MM.1S (cell line): ENCODE data around the gene MYCL.

Source experiments
- DNase-seq: peaks from one replicate; pipeline ENCODE4 v3.0.0-alpha.2; 2015
- H2AFZ ChIP-seq: fragments of 300-600 bp; sonication (generic); 2 replicates; pipeline ENCODE4 v1.6.0; 2016; ENCODE audit warnings: antibody characterized with exemption, low read length
- H3F3A ChIP-seq: fragments of 300-600 bp; sonication (generic); 2 replicates; pipeline ENCODE4 v1.6.1; 2016; ENCODE audit warnings: mild to moderate bottlenecking, antibody characterized with exemption, low read length, moderate library complexity, mixed read lengths; ENCODE audit not compliant: insufficient read depth
- H3K27ac ChIP-seq: fragments of 300-600 bp; sonication (generic); 2 replicates; pipeline ENCODE4 v1.5.1; 2016; ENCODE audit warnings: mild to moderate bottlenecking, low read length
- H3K27me3 ChIP-seq: fragments of 300-600 bp; sonication (generic); replicated peaks from 2 replicates; pipeline ENCODE4 v1.6.0; 2016; ENCODE audit warnings: low read length; ENCODE audit not compliant: insufficient read depth
- H3K36me3 ChIP-seq: fragments of 300-600 bp; sonication (generic); replicated peaks from 2 replicates; pipeline ENCODE4 v1.6.1; 2016; ENCODE audit warnings: mild to moderate bottlenecking, low read length, mixed read lengths; ENCODE audit not compliant: insufficient read depth
- H3K4me1 ChIP-seq: fragments of 300-600 bp; sonication (generic); 2 replicates; pipeline ENCODE4 v1.6.1; 2016; ENCODE audit warnings: low read length, mixed read lengths
- H3K4me2 ChIP-seq: fragments of 300-600 bp; sonication (generic); 2 replicates; pipeline ENCODE4 v1.6.0; 2016; ENCODE audit warnings: low read depth, low read length
- H3K4me3 ChIP-seq: fragments of 300-600 bp; sonication (generic); 2 replicates; pipeline ENCODE4 v1.5.1; 2016; ENCODE audit warnings: low read length, mixed read lengths
- H3K79me2 ChIP-seq: fragments of 300-600 bp; sonication (generic); 2 replicates; pipeline ENCODE4 v1.6.1; 2016; ENCODE audit warnings: mixed run types, low read length, mixed read lengths
- H3K9ac ChIP-seq: fragments of 300-600 bp; sonication (generic); 2 replicates; pipeline ENCODE4 v1.6.1; 2016; ENCODE audit warnings: low read length, mixed read lengths
- H3K9me2 ChIP-seq: fragments of 300-600 bp; sonication (generic); replicated peaks from 2 replicates; pipeline ENCODE4 v1.6.1; 2016; ENCODE audit warnings: mild to moderate bottlenecking, low read length, mixed read lengths; ENCODE audit not compliant: insufficient read depth
- H3K9me3 ChIP-seq: fragments of 300-600 bp; sonication (generic); replicated peaks from 2 replicates; pipeline ENCODE4 v1.6.1; 2016; ENCODE audit warnings: mild to moderate bottlenecking, low read length, mixed read lengths; ENCODE audit not compliant: insufficient read depth
- H4K20me1 ChIP-seq: fragments of 300-600 bp; sonication (generic); 2 replicates; pipeline ENCODE4 v1.6.1; 2016; ENCODE audit warnings: mild to moderate bottlenecking, low read length, moderate library complexity, mixed read lengths; ENCODE audit not compliant: insufficient read depth
- EZH2 ChIP-seq: fragments of 300-600 bp; sonication (generic); optimal IDR thresholded peaks from 2 replicates; pipeline ENCODE3; 2017; ENCODE audit warnings: low read depth, mild to moderate bottlenecking, antibody characterized with exemption, low read length, mixed read lengths
- EZH2phosphoT487 ChIP-seq: fragments of 300-600 bp; sonication (generic); IDR thresholded peaks from 2 replicates; pipeline ENCODE4 v1.6.1; 2018; ENCODE audit warnings: antibody characterized with exemption, low read length
- TF ChIP-seq, protein P1 (sequence below): fragments of 300-600 bp; sonication (generic); IDR thresholded peaks from 2 replicates; pipeline ENCODE4 v1.5.1; 2016; ENCODE audit warnings: antibody characterized with exemption, low read length, mixed read lengths

MYCL gene

DNA sequence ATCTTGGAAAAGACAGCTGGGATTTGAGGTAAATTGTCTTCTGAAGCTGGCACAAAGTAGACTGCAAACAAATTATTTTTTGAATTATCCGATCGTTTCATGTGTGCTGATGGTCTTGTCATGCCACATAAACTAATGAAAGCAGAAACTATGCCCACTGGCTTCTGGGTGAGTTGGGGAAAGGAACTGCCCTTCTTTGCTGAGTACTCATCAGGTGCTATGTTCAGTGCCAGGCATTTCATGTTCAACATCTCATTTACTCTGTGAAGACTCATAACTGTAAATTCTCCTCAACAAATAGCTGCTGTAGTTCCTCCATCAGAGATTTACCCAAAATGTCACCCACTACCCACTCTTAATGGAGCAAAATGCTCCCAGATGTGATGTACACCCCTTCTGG, 19.6 kb downstream of the MYCL start:
- H3K36me3 ChIP-seq: no peaks in the 10 kb centered on the region
- no peaks in the 10 kb centered on the region for H4K20me1 ChIP-seq
- no peak for DNase-seq
- peaks cover 61% of the 10 kb centered on the region for H3K79me2 ChIP-seq
- H3K9me3 ChIP-seq: no peaks in the 10 kb centered on the region
- H3K9ac ChIP-seq: peak overlapping the region; percentile 75; the same call in 1 of the 2 replicates
- no peak overlapping the region for H3K27ac ChIP-seq
- TF ChIP-seq EZH2phosphoT487: no peak
- TF ChIP-seq, protein P1, sequence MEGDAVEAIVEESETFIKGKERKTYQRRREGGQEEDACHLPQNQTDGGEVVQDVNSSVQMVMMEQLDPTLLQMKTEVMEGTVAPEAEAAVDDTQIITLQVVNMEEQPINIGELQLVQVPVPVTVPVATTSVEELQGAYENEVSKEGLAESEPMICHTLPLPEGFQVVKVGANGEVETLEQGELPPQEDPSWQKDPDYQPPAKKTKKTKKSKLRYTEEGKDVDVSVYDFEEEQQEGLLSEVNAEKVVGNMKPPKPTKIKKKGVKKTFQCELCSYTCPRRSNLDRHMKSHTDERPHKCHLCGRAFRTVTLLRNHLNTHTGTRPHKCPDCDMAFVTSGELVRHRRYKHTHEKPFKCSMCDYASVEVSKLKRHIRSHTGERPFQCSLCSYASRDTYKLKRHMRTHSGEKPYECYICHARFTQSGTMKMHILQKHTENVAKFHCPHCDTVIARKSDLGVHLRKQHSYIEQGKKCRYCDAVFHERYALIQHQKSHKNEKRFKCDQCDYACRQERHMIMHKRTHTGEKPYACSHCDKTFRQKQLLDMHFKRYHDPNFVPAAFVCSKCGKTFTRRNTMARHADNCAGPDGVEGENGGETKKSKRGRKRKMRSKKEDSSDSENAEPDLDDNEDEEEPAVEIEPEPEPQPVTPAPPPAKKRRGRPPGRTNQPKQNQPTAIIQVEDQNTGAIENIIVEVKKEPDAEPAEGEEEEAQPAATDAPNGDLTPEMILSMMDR: no peak
- TF ChIP-seq EZH2: no peak
- peak overlapping the region; percentile 97 for H3K4me3 ChIP-seq
- H3K9me2 ChIP-seq: no peaks in the 10 kb centered on the region
- no peaks in the 10 kb centered on the region for H3F3A ChIP-seq
- H3K4me2 ChIP-seq: peak overlapping the region; percentile 67
- no peaks in the 10 kb centered on the region for H3K27me3 ChIP-seq
- H3K4me1 ChIP-seq: peaks cover 13% of the 10 kb centered on the region
- H2AFZ ChIP-seq: no peak overlapping the region

DNA sequence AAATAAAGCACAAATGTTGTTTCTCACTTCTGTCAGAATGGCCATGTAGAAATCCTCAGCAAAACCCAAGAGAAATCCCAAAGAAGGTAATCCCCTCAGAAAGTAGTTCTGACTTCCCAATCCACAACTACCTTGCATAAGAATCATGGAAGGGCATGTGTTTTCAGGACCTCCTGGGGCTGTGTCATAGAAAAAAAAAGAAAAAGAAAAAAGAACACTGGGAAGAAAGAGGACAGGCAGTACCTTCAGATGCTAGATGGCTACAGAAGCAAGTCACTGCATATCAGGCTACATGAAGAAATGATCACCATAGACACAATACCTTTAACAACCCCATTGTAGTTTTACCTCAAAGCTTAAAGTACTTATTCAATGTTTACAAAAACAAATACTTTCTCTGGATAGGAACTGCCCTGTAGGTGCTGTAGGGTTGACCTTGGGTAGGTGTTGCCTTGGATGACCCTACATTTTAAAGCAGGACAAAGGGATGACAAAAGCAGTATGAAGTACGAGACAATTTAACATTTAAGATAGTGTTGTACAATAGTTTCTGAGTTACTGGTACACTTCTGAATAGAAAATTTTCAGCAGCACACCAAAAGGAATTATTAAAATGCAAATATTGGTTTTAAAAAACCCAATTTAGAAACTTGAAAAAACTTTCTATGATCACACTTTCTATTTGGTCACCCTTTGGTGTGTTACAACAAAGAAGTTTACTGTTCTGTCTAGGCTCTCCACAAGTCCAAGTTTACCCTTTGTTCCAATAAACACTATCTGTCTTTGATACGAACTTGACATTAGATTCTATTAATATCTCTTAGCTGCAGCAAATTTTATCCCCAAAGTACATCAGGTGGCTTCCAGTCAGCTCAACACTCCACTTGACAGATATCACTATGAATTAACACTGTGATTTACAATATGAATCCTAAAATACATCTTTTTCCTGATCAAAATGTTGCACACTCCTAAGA, 23.4 kb downstream of the MYCL start:
- H4K20me1 ChIP-seq: no peaks in the 10 kb centered on the region
- no peak overlapping the region for H3K9ac ChIP-seq
- no peaks in the 10 kb centered on the region for H3F3A ChIP-seq
- H3K79me2 ChIP-seq: peaks cover 99% of the 10 kb centered on the region
- TF ChIP-seq EZH2 (no peak), EZH2phosphoT487 (no peak)
- TF ChIP-seq, protein P1: no peak
- peaks cover 14% of the 10 kb centered on the region for H3K4me1 ChIP-seq
- H3K9me3 ChIP-seq: no peaks in the 10 kb centered on the region
- H2AFZ ChIP-seq: no peak overlapping the region
- H3K27ac ChIP-seq: no peak overlapping the region
- H3K36me3 ChIP-seq: no peaks in the 10 kb centered on the region
- DNase-seq: no peak
- no peaks in the 10 kb centered on the region for H3K27me3 ChIP-seq
- no peak overlapping the region for H3K4me3 ChIP-seq
- no peaks in the 10 kb centered on the region for H3K9me2 ChIP-seq
- H3K4me2 ChIP-seq: no peak overlapping the region

DNA sequence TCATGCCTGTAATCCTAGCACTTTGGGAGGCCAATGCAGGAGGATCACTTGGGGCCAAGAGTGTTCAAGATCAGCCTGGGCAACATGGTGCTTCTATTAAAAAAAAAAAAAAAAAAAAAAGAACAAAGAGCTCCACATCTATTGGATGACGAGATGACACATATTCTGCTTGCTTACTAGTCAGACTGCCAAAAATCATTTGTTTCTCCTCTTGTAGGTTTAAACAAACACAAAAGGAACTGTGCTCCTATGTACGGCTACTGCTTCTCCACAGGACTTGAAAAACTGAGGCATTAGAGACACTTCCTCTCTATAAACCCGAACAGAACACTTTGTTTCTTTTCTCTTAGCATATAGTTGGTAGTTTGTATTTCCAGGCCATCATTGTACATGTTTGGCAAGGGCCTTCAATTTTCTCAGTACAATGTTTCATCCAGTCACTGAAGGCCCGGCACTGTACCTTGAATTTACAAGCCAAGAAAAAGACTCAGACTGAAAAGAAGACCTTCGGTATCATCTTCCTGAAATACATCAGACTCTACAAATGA, 24.4 kb downstream of the MYCL start:
- Histone ChIP-seq H3K4me2 (no peak overlapping the region), H3K9ac (no peak overlapping the region), H3F3A (no peaks in the 10 kb centered on the region), H4K20me1 (no peaks in the 10 kb centered on the region), H3K4me3 (no peak overlapping the region), H3K27me3 (no peaks in the 10 kb centered on the region), H3K27ac (no peak overlapping the region), H3K9me3 (no peaks in the 10 kb centered on the region), H2AFZ (no peak overlapping the region), H3K4me1 (peaks cover 17% of the 10 kb centered on the region), H3K36me3 (no peaks in the 10 kb centered on the region), H3K79me2 (peaks cover 96% of the 10 kb centered on the region), H3K9me2 (no peaks in the 10 kb centered on the region)
- no peak for DNase-seq
- TF ChIP-seq EZH2: no peak
- TF ChIP-seq, protein P1: no peak
- no peak for TF ChIP-seq EZH2phosphoT487
